Measurements from ENCODE around the gene ADARB1.

- TF ChIP-seq CTCF (IDR thresholded peaks at IDR 0.05; ENCODE audit: control extremely low read depth in 1 of 3, insufficient read depth in 1 of 3, low read depth in 1 of 3, low read length in 3 of 3) (no peak), EP300 (IDR thresholded peaks at IDR 0.05; ENCODE audit: borderline replicate concordance in 1 of 2, low read depth in 2 of 2, low read length in 2 of 2) (no peak), EZH2 (IDR thresholded peaks at IDR 0.05; ENCODE audit: low read depth, low read length, severe bottlenecking) (no peak), POLR2A (IDR thresholded peaks at IDR 0.05; ENCODE audit: control extremely low read depth in 1 of 2, low read depth in 2 of 2, low read length in 2 of 2) (no peak), HDAC6 (IDR thresholded peaks at IDR 0.05; ENCODE audit: low read depth, low read length) (no peak), POLR2AphosphoS5 (IDR thresholded peaks at IDR 0.05; ENCODE audit: low read depth, low read length) (no peak), RAD21 (IDR thresholded peaks at IDR 0.05 in 1 of 2, conservative IDR thresholded peaks at IDR 0.05 in 1 of 2; ENCODE audit: low read depth in 2 of 2, low read length in 2 of 2) (no peak), CREB1 (IDR thresholded peaks at IDR 0.05) (no peak)
- TF ChIP-seq, protein P1, sequence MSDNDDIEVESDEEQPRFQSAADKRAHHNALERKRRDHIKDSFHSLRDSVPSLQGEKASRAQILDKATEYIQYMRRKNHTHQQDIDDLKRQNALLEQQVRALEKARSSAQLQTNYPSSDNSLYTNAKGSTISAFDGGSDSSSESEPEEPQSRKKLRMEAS (IDR thresholded peaks at IDR 0.05): no peak
These were observed 63.2 kb downstream of the ADARB1 start for GRCh38 chr21:45137612-45137937.

Measured in H1 (cell line).